GOT3 (cell line): ENCODE data around the gene STXBP2.
A peak's percentile ranks its signal among the peaks of the same experiment; 100 is the strongest.

Source experiments
- DNase-seq: peaks from one replicate; lab custom pipeline; 2025; ENCODE audit warnings: mixed read lengths; lab: John Stamatoyannopoulos, UW

The STXBP2 gene

DNA sequence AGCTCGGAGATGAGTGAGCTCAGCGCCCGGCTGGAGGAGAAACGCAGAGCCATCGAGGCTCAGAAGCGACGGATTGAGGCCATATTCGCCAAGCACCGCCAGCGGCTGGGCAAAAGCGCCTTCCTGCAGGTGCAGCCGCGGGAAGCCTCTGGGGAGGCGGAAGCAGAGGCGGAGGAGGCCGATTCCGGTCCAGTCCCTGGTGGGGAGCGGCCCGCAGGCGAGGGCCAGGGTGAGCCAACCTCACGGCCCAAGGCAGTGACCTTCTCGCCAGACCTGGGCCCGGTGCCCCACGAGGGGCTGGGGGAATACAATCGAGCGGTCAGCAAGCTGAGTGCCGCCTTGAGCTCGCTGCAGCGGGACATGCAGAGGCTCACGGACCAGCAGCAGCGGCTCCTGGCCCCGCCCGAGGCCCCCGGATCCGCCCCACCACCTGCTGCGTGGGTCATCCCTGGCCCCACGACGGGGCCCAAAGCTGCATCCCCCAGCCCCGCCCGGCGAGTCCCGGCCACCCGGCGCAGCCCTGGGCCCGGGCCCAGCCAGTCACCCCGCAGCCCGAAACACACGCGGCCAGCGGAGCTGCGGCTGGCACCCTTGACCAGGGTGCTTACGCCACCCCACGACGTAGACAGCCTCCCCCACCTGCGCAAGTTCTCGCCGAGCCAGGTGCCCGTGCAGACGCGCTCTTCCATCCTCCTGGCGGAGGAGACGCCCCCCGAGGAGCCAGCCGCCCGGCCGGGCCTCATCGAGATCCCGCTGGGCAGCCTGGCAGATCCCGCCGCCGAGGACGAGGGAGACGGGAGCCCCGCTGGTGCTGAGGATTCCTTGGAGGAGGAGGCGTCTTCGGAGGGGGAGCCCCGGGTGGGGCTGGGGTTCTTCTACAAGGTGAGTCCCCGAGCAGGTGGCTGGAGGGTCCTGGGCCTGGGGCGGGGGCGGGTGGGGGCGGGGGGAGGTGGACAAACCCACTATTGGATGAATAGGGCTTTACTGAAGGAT, 24.3 kb upstream of the STXBP2 start:
- DNase-seq: no peak

- DNase-seq: no peak
Measured at GRCh38 chr19:7614859-7615741, 21.8 kb upstream of the STXBP2 start.

GRCh38 chr19:7617172-7617571, 19.7 kb upstream of the STXBP2 start:
- no peak for DNase-seq

DNA sequence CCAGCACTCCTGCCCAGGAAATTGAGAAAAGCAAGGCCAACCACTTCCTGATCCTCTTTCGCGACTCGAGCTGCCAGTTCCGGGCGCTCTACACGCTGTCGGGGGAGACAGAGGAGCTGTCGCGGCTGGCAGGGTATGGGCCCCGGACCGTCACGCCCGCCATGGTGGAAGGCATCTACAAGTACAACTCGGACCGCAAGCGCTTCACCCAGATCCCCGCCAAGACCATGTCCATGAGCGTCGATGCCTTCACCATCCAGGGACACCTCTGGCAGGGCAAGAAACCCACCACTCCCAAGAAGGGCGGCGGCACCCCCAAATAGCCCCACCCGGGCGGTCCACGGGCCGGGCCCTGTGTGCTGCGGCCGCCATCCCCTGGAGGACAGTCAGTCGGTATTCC, 19.2 kb upstream of the STXBP2 start:
- DNase-seq: no peak

- DNase-seq: no peak
Measured at GRCh38 chr19:7618348-7618747, 18.6 kb upstream of the STXBP2 start.

DNA sequence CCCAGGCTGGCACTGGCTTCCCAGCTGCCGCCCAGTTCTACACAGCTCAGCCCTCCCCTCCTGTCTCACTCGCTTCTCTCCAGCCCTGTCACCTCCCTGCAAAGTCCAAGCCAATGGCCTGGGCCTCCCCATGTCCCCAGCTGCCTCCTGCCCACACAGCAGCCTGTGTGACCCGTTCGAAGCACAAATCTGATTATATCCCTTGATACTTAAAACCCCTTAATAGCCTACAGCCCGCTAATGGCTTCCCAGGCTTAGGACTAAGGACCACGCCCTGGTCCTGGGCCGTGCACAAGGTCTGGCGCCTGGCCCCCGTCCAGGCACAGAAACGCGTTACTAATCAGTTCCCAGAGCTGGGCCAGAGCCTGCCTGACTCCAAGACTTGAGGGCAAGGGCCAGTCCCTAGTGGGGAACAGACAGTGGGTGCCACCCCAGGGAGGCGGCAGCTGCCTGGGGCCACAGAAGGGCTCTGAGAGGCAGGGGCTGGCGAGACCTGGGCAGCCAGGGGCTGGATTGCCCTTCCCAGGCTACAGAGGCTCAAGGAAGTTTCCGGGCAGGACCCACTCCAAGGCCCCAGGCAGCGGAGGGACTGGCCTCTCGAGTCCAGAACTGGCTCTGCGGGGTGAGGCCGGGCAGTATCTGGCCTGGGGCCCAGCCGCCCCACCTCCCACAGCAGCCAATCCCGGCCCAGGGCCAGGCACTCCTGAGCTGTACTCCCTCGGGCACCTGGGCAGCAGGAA, 18.0 kb upstream of the STXBP2 start:
- DNase-seq: no peak

DNA sequence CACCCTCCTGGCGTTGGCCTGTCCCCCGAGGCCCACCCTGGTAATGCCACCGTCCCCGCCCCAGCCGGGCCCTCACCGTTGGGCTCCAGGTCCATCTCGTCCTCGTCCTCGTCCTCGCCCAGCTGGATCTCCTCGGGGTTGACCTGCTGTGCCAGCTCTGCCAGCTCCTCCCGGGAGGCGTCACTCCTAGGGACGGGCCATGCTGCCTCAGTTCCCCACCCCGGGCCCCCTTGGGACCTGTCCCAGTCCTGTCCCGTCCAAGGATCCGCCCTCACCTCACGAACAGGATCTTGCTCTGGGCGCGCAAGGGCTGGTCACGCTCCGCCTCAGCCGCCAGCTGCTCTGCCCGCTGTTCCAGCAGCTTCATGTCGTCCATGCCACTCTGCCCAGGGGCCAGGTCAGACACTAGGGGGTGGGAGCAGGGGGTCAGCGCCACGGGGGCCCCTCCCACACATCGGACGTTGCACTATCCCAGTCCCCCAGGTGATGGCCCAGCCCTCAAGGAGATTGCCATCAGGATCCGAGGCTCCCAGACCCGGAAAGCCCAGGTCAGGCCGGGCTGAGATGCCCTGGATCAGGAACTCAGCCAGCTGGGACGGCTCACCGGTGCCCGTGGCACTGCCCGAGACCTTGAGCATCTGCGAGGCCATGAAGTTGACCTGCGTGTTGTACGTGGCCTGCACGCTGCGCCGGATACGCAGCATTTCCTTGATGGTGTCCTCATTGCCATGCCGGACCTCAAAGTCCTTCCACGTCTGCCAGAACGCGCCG, 17.1 kb upstream of the STXBP2 start:
- DNase-seq: no peak

DNA sequence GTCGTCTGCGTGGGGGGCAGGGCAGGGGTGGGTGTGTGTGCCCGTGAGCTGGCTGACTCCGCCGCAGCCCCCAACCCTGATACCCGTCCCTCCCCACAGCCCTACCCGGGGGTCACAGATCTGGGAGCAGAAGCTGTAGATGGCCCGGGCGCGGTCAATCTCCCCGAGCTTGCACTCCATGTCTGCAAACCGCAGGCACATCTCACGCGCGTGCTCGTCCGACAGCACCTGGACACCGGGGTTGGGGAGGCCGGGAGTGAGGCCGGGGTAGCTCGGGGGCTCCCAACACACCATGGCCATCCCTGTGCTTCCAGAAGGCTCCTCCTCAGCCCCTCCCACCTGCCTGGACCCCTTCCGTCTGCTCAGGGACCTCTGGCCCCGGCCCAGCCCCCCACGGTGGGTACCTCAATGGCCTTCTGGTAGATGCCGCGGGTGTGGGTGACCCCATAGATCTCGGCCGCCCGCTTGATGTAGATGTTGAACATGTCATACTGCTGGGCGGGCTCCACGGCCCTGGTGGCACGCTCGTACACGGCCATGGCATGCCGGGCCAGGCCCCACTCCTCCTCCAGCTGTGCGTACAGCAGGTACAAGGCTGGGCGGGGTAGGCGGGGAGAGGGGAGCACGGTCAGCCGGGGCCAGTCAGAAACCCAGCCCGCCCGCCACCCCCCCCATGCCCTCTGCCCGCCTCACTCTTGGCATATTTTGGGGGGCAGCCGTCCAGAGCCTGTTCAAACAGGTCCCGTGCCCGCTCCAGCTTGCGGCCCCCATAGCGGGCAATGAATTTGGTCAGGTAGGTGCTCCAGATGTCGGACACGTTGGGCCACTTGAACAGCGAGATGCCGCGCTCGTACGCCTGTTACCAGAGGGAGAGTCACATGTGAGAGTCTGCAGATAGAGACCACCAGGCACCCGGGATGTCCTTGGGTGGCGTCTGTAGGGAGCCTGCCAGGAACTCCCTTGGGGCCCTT, 16.2 kb upstream of the STXBP2 start:
- no peak for DNase-seq

DNA sequence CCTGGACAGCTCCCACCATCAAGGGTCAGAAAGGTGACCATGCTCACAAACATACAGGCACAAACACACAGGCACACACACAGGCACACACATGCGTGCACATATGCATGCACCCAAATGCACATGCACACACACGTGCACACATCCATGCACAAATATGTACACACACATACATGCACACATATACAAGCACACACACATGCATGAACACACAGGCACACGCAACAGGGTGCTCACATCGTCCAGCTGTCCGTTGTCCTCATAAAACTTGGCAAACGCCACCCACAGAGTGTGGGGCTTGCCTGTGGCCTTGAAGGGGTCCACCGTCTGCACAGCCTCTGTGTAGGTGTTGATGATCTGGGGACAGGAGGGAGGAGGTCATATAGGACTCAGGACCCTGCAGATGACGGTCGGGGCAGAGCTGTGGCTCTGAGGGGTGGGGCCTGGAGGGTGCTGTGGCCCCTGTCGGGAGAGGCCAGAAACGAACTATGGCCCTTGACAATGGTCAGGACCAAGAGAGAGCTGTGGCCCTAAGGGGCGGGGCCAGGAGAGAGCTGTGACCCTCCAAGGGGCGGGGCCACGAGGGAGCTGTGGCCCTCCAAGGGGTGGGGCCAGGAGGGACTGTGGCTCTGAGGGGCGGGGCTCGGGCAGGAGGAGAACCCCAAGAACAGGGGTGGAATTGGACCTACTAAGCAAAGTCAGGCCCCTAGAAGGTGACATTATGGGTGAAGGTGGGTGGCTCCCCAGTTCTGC, 13.8 kb upstream of the STXBP2 start:
- DNase-seq: no peak

- no peak for DNase-seq
Measured at GRCh38 chr19:7623725-7624603, 12.9 kb upstream of the STXBP2 start.

DNA sequence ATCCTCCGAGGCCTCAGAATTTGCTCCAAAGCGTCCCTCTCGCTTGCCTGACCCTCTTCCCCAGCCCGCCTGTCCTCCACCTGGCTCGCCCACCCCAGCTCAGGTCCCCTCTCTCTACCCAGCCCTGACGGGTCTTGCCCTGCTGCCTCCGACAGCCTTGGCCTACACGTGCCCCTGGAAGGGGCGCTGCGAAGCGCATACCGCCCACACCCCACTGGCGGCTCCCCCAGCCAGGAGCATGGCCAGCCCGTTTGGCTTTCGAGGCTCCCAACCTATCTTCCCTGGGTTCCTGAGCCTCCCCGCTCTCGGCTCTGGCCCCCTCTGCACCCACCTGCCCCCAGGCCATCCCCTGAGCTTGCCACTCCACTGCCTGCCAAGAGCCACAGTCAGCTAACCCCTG, 12.1 kb upstream of the STXBP2 start:
- DNase-seq: no peak

- no peak for DNase-seq
Measured at GRCh38 chr19:7625763-7626372, 11.0 kb upstream of the STXBP2 start.

DNA sequence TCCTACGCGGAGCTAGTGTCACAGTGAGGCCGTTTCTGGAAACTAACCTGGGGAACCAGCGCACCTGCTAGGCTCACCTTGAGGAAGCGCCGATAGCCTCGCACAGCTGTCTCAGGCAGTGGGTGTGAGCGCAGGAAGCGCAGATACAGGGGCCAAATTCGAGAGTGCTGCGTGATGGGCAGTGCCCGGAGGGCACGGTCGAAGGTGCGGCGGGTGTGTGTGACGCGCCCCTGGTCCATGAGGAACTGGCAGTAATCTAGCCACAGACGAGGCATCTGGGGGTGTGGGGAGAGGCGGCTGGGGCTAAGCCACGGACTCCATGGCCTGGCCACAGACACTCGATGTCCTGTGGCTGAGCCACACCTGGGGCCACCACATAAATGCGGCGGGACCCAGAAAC, 9.7 kb upstream of the STXBP2 start:
- DNase-seq: no peak

- no peak for DNase-seq
Measured at GRCh38 chr19:7628589-7629311, 8.2 kb upstream of the STXBP2 start.

DNA sequence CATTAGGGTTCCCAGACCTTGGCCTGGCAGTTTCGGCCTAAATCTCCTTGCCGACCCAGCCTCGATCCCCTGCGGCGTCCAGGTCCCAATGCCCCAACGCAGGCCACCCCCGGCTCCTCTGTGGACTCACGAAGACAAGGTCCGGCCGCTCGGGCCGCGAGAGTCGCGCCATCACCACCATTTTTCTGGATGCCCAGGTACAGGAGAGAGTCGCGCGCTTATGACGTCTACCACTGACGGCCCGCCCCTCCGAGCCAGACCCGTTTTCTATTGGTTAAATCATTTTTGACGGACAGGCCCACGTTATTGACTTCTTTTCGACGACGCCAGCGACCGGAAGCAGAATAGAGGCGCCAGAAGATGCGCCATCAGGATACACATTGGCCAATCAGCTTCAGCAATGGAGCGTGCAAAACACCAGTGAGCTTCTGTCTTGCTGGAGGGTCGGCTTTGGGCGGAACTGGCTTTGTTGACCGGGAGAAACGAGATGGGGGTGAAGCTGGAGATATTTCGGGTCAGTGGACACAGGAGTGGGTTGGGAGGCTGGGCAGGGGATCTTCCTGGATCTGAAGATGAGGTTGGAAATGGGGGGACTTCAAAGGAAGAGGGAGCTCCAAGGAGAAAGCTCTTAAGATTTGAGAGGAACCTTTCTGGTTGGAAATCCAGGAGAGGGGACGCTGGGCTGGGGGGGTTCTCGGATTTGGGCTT, 7.4 kb upstream of the STXBP2 start, which contains the start of the genes PET100 and XAB2:
Gene PET100 (plus strand): TSS at position 447 of the 708 bp plus-strand sequence. CDS start 41 bp downstream, at position 488.
Gene XAB2 (minus strand): TSS at position 199 of the 708 bp plus-strand sequence. CDS start 18 bp downstream, at position 181.
- peak; percentile 83 for DNase-seq

DNA sequence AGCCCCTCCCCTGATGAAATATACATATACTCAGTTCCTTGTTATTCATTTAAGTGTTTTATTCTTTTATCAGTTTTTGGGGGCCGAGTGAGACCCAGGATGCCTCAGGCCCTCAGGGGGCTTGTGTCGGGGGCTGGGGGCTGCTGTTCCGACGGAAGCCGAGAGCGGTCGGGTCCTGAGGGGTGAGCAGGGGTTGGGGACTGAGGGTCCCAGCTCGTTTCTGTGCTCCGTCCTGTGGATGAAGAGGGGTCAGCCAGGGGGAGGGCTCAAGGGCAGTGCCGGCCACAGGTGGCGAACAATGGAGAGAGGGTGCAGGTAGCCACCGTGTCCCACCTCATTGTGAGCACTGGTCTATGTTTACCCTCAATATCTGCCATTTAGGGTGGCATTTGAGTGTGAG, 5.3 kb upstream of the STXBP2 start:
- DNase-seq: no peak
